Neural progenitor cell (in vitro differentiated cells): ENCODE data around the gene SLBP. TPM values are rescaled to one million over a fixed set of nuclear protein-coding genes. Genes with fewer than 3 reads are reported as not detected.

ENCODE experiments used
- DNase-seq: peaks from one replicate; pipeline ENCODE4 v3.0.0-alpha.2; 2016; ENCODE audit warnings: low spot score
- H2AFZ ChIP-seq: fragments of 200-600 bp; sonication (generic); replicated peaks from 2 replicates; pipeline ENCODE4 v1.6.1; 2016; ENCODE audit warnings: antibody characterized with exemption
- H3F3A ChIP-seq: fragments of 200-600 bp; sonication (generic); 2 replicates; pipeline ENCODE4 v1.6.1; 2016; ENCODE audit warnings: antibody characterized with exemption, low read depth
- H3K27ac ChIP-seq: fragments of 200-600 bp; sonication (generic); 2 replicates; pipeline ENCODE4 v1.5.1; 2016; ENCODE audit warnings: mild to moderate bottlenecking
- H3K27me3 ChIP-seq: fragments of 200-600 bp; sonication (generic); 2 replicates; pipeline ENCODE4 v1.6.1; 2016; ENCODE audit warnings: mild to moderate bottlenecking, moderate library complexity
- H3K36me3 ChIP-seq: fragments of 200-600 bp; sonication (generic); 2 replicates; pipeline ENCODE4 v1.5.1; 2016
- H3K4me1 ChIP-seq: fragments of 200-600 bp; sonication (generic); 2 replicates; pipeline ENCODE4 v1.6.1; 2016; ENCODE audit warnings: mixed run types
- H3K4me2 ChIP-seq: fragments of 200-600 bp; sonication (generic); 2 replicates; pipeline ENCODE4 v1.6.1; 2016
- H3K4me3 ChIP-seq: fragments of 200-600 bp; sonication (generic); 2 replicates; pipeline ENCODE4 v1.5.1; 2016
- H3K79me2 ChIP-seq: fragments of 200-600 bp; sonication (generic); 2 replicates; pipeline ENCODE4 v1.6.1; 2016; ENCODE audit warnings: low read depth
- H3K9ac ChIP-seq: fragments of 200-600 bp; sonication (generic); 2 replicates; pipeline ENCODE4 v1.6.1; 2016
- H3K9me3 ChIP-seq: fragments of 200-600 bp; sonication (generic); 2 replicates; pipeline ENCODE4 v1.5.1; 2016; ENCODE audit warnings: low read depth
- H4K20me1 ChIP-seq: fragments of 200-600 bp; sonication (generic); 2 replicates; pipeline ENCODE4 v1.6.1; 2016; ENCODE audit warnings: low read depth
- H3K27ac Mint-ChIP-seq: 3 replicates; pipeline ENCODE4 v1.8.0; 2021; ENCODE audit warnings: mixed read lengths
- H3K27me3 Mint-ChIP-seq: 2 replicates; pipeline ENCODE4 v1.8.0; 2022; ENCODE audit warnings: low read depth, mild to moderate bottlenecking, inconsistent platforms, moderate library complexity, mixed read lengths; ENCODE audit not compliant: insufficient read depth
- H3K36me3 Mint-ChIP-seq: 3 replicates; pipeline ENCODE4 v1.8.0; 2021; ENCODE audit warnings: mixed read lengths
- H3K4me1 Mint-ChIP-seq: 3 replicates; pipeline ENCODE4 v1.8.0; 2021; ENCODE audit warnings: mixed read lengths
- H3K4me3 Mint-ChIP-seq: 3 replicates; pipeline ENCODE4 v1.8.0; 2021; ENCODE audit warnings: mild to moderate bottlenecking, moderate library complexity, mixed read lengths
- H3K9me3 Mint-ChIP-seq: 3 replicates; pipeline ENCODE4 v1.8.0; 2020; ENCODE audit warnings: mixed read lengths
- CTCF ChIP-seq: fragments of 200-600 bp; sonication (generic); IDR thresholded peaks from 2 replicates; pipeline ENCODE4 v1.5.1; 2017; ENCODE audit warnings: antibody characterized with exemption, mild to moderate bottlenecking
- EZH2 ChIP-seq: fragments of 200-600 bp; sonication (generic); IDR thresholded peaks from 2 replicates; pipeline ENCODE4 v1.6.1; 2017; ENCODE audit warnings: antibody characterized with exemption, mild to moderate bottlenecking, moderate library complexity
- EZH2phosphoT487 ChIP-seq: fragments of 200-600 bp; sonication (generic); IDR thresholded peaks from 2 replicates; pipeline ENCODE4 v1.6.1; 2017; ENCODE audit warnings: antibody characterized with exemption
- total RNA-seq: library from RNA; depleted of rRNA; stranded (reverse); fragments of >200 nt; gene quantifications from 2 replicates; pipeline ENCODE4 v1.2.3, GENCODE V29; 2015; ENCODE audit warnings: low replicate concordance

Gene SLBP
- total RNA-seq, 1 donor from 2014 or later: 119 TPM

GRCh38 chr4:1753294-1753696 is 41.2 kb upstream of the SLBP start:
- Mint-ChIP-seq H3K27me3 (no peaks in the 10 kb centered on the region), H3K27ac (no peak overlapping the region)

GRCh38 chr4:1752284-1753041 is 40.3 kb upstream of the SLBP start:
- H3K9me3 Mint-ChIP-seq: no peaks in the 10 kb centered on the region
- Histone ChIP-seq H3K27ac (no peak overlapping the region), H3K4me3 (no peak overlapping the region), H3K36me3 (no peaks in the 10 kb centered on the region), H3K9ac (no peak overlapping the region), H4K20me1 (no peaks in the 10 kb centered on the region), H3K27me3 (peaks cover 6% of the 10 kb centered on the region), H3K9me3 (no peaks in the 10 kb centered on the region), H2AFZ (no peak overlapping the region), H3K4me1 (peaks cover 3% of the 10 kb centered on the region), H3K79me2 (no peaks in the 10 kb centered on the region), H3F3A (peaks cover 3% of the 10 kb centered on the region), H3K4me2 (no peak overlapping the region)
- H3K27me3 Mint-ChIP-seq: no peaks in the 10 kb centered on the region
- no peaks in the 10 kb centered on the region for H3K36me3 Mint-ChIP-seq
- peaks cover 3% of the 10 kb centered on the region for H3K4me1 Mint-ChIP-seq
- DNase-seq: no peak
- H3K4me3 Mint-ChIP-seq: no peak overlapping the region
- TF ChIP-seq EZH2phosphoT487 (no peak), CTCF (no peak), EZH2 (no peak)
- H3K27ac Mint-ChIP-seq: no peak overlapping the region

More at GRCh38 chr4:1753294-1753696, 41.2 kb upstream of the SLBP start:
- peaks cover 3% of the 10 kb centered on the region for H3K4me1 Mint-ChIP-seq
- DNase-seq: no peak
- no peak for TF ChIP-seq EZH2phosphoT487
- no peak for TF ChIP-seq CTCF
- TF ChIP-seq EZH2: no peak
- H3K27me3 ChIP-seq: peaks cover 1% of the 10 kb centered on the region
- H3K27ac ChIP-seq: no peak overlapping the region
- no peaks in the 10 kb centered on the region for H3K36me3 Mint-ChIP-seq
- H3K36me3 ChIP-seq: no peaks in the 10 kb centered on the region
- peaks cover 3% of the 10 kb centered on the region for H3K4me1 ChIP-seq
- H3K4me2 ChIP-seq: no peak overlapping the region
- H3K9ac ChIP-seq: no peak overlapping the region
- no peaks in the 10 kb centered on the region for H3K9me3 Mint-ChIP-seq
- H3K9me3 ChIP-seq: no peaks in the 10 kb centered on the region
- H3K4me3 ChIP-seq: no peak overlapping the region
- H2AFZ ChIP-seq: no peak overlapping the region
- H3F3A ChIP-seq: peaks cover 3% of the 10 kb centered on the region
- no peaks in the 10 kb centered on the region for H3K79me2 ChIP-seq
- H4K20me1 ChIP-seq: no peaks in the 10 kb centered on the region
- no peak overlapping the region for H3K4me3 Mint-ChIP-seq

GRCh38 chr4:1751919-1752283 is 39.8 kb upstream of the SLBP start:
- H3K27me3 Mint-ChIP-seq: no peaks in the 10 kb centered on the region
- no peaks in the 10 kb centered on the region for H3K9me3 ChIP-seq
- H3K27ac Mint-ChIP-seq: no peak overlapping the region
- H3K79me2 ChIP-seq: no peaks in the 10 kb centered on the region
- TF ChIP-seq EZH2 (no peak), EZH2phosphoT487 (no peak), CTCF (no peak)
- no peak for DNase-seq
- peaks cover 7% of the 10 kb centered on the region for H3F3A ChIP-seq
- no peak overlapping the region for H2AFZ ChIP-seq
- peaks cover 3% of the 10 kb centered on the region for H4K20me1 ChIP-seq
- peaks cover 3% of the 10 kb centered on the region for H3K4me1 Mint-ChIP-seq
- peaks cover 7% of the 10 kb centered on the region for H3K4me1 ChIP-seq
- H3K4me3 Mint-ChIP-seq: no peak overlapping the region
- no peak overlapping the region for H3K27ac ChIP-seq
- no peaks in the 10 kb centered on the region for H3K9me3 Mint-ChIP-seq
- no peaks in the 10 kb centered on the region for H3K36me3 ChIP-seq
- no peak overlapping the region for H3K9ac ChIP-seq
- peaks cover 6% of the 10 kb centered on the region for H3K27me3 ChIP-seq
- no peak overlapping the region for H3K4me3 ChIP-seq
- no peak overlapping the region for H3K4me2 ChIP-seq
- no peaks in the 10 kb centered on the region for H3K36me3 Mint-ChIP-seq
